ENCODE measurements around the gene ADSL. TPM values are rescaled to one million over a fixed set of nuclear protein-coding genes. Genes with fewer than 3 reads are reported as not detected.

Gene ADSL
- polyA plus RNA-seq, 1 of the 3 experiments (the other 2 are of a cell fraction), result 79.7 TPM

- DNase-seq, result no peak
- Histone ChIP-seq H2AFZ (ENCODE audit: low read depth) (no peak overlapping the region), H3K27ac (ENCODE audit: low read depth in 2 of 2, low read length in 1 of 2) (peak overlapping the region; percentile 34 to 88; a peak in 3 of 4 replicates)
These were observed 36.1 kb upstream of the ADSL start for GRCh38 chr22:40310081-40310767.

GRCh38 chr22:40310768-40311120 lies 35.6 kb upstream of the ADSL start:
- peak overlapping the region; percentile 80 for H3K4me2 ChIP-seq
- H3K4me3 ChIP-seq (ENCODE audit: low read depth in 2 of 2, low read length in 1 of 2), result peak overlapping the region in 1 of 2 experiments; percentile 33; a peak in 3 of 4 replicates
- H3K9ac ChIP-seq, result peak overlapping the region; percentile 53; the same call in 1 of the 2 replicates
- TF ChIP-seq YY1 (IDR thresholded peaks at IDR 0.05; ENCODE audit: low read depth), result no peak
- TF ChIP-seq, protein P1, sequence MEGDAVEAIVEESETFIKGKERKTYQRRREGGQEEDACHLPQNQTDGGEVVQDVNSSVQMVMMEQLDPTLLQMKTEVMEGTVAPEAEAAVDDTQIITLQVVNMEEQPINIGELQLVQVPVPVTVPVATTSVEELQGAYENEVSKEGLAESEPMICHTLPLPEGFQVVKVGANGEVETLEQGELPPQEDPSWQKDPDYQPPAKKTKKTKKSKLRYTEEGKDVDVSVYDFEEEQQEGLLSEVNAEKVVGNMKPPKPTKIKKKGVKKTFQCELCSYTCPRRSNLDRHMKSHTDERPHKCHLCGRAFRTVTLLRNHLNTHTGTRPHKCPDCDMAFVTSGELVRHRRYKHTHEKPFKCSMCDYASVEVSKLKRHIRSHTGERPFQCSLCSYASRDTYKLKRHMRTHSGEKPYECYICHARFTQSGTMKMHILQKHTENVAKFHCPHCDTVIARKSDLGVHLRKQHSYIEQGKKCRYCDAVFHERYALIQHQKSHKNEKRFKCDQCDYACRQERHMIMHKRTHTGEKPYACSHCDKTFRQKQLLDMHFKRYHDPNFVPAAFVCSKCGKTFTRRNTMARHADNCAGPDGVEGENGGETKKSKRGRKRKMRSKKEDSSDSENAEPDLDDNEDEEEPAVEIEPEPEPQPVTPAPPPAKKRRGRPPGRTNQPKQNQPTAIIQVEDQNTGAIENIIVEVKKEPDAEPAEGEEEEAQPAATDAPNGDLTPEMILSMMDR (IDR thresholded peaks at IDR 0.05), result no peak
- TF ChIP-seq USF1 (IDR thresholded peaks at IDR 0.05; ENCODE audit: borderline replicate concordance, low read depth), result no peak
- no peak for TF ChIP-seq MXI1 (IDR thresholded peaks at IDR 0.05; ENCODE audit: low read depth, low read length)
- TF ChIP-seq RFX5 (IDR thresholded peaks at IDR 0.05; ENCODE audit: low read length), result no peak
- TF ChIP-seq JUND (IDR thresholded peaks at IDR 0.05), result no peak
- no peak for TF ChIP-seq NRF1 (IDR thresholded peaks at IDR 0.05; ENCODE audit: low read depth, low read length)
- TF ChIP-seq, protein P2, sequence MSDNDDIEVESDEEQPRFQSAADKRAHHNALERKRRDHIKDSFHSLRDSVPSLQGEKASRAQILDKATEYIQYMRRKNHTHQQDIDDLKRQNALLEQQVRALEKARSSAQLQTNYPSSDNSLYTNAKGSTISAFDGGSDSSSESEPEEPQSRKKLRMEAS (IDR thresholded peaks at IDR 0.05; ENCODE audit: low read depth), result no peak
- no peak for TF ChIP-seq FOXM1 (IDR thresholded peaks at IDR 0.05; ENCODE audit: low read depth)
- no peak for TF ChIP-seq RAD21 (IDR thresholded peaks at IDR 0.05; ENCODE audit: low read length)
- TF ChIP-seq ELF1 (IDR thresholded peaks at IDR 0.05), result no peak

More at GRCh38 chr22:40310081-40310767, 36.1 kb upstream of the ADSL start:
- POLR2A ChIA-PET, result no interaction called here
- TF ChIP-seq NFIC (IDR thresholded peaks at IDR 0.05; ENCODE audit: borderline replicate concordance) (peak; percentile 49; the same call in 1 of the 2 replicates), JUND (IDR thresholded peaks at IDR 0.05) (peak; percentile 24; the same call in 1 of the 2 replicates), GABPA (IDR thresholded peaks at IDR 0.05; ENCODE audit: low read depth) (no peak), RAD21 (IDR thresholded peaks at IDR 0.05; ENCODE audit: low read length) (no peak), FOSL2 (IDR thresholded peaks at IDR 0.05; ENCODE audit: borderline replicate concordance, low read depth) (peak; percentile 45), TCF12 (IDR thresholded peaks at IDR 0.05) (peak; percentile 89), SIN3A (IDR thresholded peaks at IDR 0.05; ENCODE audit: borderline replicate concordance, low read depth, low read length) (0 out of 2 replicates have a peak, but pooled peaks have one; percentile 47), EP300 (IDR thresholded peaks at IDR 0.05; ENCODE audit: borderline replicate concordance in 1 of 2, low read depth in 1 of 2, low read length in 1 of 2) (peak in 1 of 2 experiments; percentile 49; a peak in 1 of 4 replicates), GATA2 (CRISPR knock-in tag; IDR thresholded peaks at IDR 0.05) (no peak), RCOR1 (IDR thresholded peaks at IDR 0.05; ENCODE audit: low read length) (no peak), POLR2AphosphoS5 (IDR thresholded peaks at IDR 0.05; ENCODE audit: low read depth, low read length) (peak; percentile 15; the same call in 1 of the 2 replicates), CHD2 (IDR thresholded peaks at IDR 0.05; ENCODE audit: low read length, partially characterized antibody) (no peak), TEAD4 (IDR thresholded peaks at IDR 0.05; ENCODE audit: borderline replicate concordance, insufficient read depth) (0 out of 2 replicates have a peak, but pooled peaks have one; percentile 54)
- TF ChIP-seq, protein P3, sequence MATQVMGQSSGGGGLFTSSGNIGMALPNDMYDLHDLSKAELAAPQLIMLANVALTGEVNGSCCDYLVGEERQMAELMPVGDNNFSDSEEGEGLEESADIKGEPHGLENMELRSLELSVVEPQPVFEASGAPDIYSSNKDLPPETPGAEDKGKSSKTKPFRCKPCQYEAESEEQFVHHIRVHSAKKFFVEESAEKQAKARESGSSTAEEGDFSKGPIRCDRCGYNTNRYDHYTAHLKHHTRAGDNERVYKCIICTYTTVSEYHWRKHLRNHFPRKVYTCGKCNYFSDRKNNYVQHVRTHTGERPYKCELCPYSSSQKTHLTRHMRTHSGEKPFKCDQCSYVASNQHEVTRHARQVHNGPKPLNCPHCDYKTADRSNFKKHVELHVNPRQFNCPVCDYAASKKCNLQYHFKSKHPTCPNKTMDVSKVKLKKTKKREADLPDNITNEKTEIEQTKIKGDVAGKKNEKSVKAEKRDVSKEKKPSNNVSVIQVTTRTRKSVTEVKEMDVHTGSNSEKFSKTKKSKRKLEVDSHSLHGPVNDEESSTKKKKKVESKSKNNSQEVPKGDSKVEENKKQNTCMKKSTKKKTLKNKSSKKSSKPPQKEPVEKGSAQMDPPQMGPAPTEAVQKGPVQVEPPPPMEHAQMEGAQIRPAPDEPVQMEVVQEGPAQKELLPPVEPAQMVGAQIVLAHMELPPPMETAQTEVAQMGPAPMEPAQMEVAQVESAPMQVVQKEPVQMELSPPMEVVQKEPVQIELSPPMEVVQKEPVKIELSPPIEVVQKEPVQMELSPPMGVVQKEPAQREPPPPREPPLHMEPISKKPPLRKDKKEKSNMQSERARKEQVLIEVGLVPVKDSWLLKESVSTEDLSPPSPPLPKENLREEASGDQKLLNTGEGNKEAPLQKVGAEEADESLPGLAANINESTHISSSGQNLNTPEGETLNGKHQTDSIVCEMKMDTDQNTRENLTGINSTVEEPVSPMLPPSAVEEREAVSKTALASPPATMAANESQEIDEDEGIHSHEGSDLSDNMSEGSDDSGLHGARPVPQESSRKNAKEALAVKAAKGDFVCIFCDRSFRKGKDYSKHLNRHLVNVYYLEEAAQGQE (IDR thresholded peaks at IDR 0.05; ENCODE audit: low read depth, low read length), result no peak
- TF ChIP-seq, protein P2 (IDR thresholded peaks at IDR 0.05; ENCODE audit: low read depth), result peak; percentile 47; the same call in 1 of the 2 replicates
- peak overlapping the region; percentile 80 for H3K4me2 ChIP-seq
- H3K9me2 ChIP-seq, result no peaks in the 10 kb centered on the region
- H3K36me3 ChIP-seq (replicated peaks in 1 of 2; ENCODE audit: control insufficient read depth in 1 of 2, insufficient read depth in 2 of 2, low read length in 1 of 2), result peaks cover 19 to 28% of the 10 kb centered on the region in 2 experiments
- 0 out of 2 replicates have a peak, but pooled peaks cover 4% of the 10 kb centered on the region for H4K20me1 ChIP-seq (ENCODE audit: insufficient read depth)
- H3K79me2 ChIP-seq (ENCODE audit: insufficient read depth), result no peaks in the 10 kb centered on the region
- H3K9me3 ChIP-seq, result no peaks in the 10 kb centered on the region
- CTCF ChIA-PET, result interaction anchor here (0.7 to 1.7 kb wide), 2 partner anchors 38 to 162 kb away, joined by 3 read pairs; no protein-coding TSS in a partner anchor
- H3K4me1 ChIP-seq (ENCODE audit: control insufficient read depth in 1 of 2, insufficient read depth in 2 of 2, low read depth in 1 of 2, low read length in 1 of 2), result peaks cover 0 to 6% of the 10 kb centered on the region in 2 experiments; a peak in 2 of 4 replicates
- H3K27me3 ChIP-seq (ENCODE audit: insufficient read depth), result no peaks in the 10 kb centered on the region
- 34% methylated on average over 9 of the region's 9 CpGs for WGBS (ENCODE audit: low lambda C conversion rate)
- peak overlapping the region; percentile 53; the same call in 1 of the 2 replicates for H3K9ac ChIP-seq
- peaks cover 21% of the 10 kb centered on the region for H3F3A ChIP-seq (replicated peaks; ENCODE audit: insufficient read depth)
- peak overlapping the region in 1 of 2 experiments; percentile 33; a peak in 3 of 4 replicates for H3K4me3 ChIP-seq (ENCODE audit: low read depth in 2 of 2, low read length in 1 of 2)

More at GRCh38 chr22:40310768-40311120, 35.6 kb upstream of the ADSL start:
- Histone ChIP-seq H3K9me2 (no peaks in the 10 kb centered on the region), H3K79me2 (ENCODE audit: insufficient read depth) (no peaks in the 10 kb centered on the region), H3F3A (replicated peaks; ENCODE audit: insufficient read depth) (peaks cover 21% of the 10 kb centered on the region), H2AFZ (ENCODE audit: low read depth) (no peak overlapping the region), H3K27ac (ENCODE audit: low read depth in 2 of 2, low read length in 1 of 2) (peak overlapping the region; percentile 34 to 88), H3K36me3 (replicated peaks in 1 of 2; ENCODE audit: control insufficient read depth in 1 of 2, insufficient read depth in 2 of 2, low read length in 1 of 2) (peaks cover 20 to 33% of the 10 kb centered on the region in 2 experiments), H3K9me3 (no peaks in the 10 kb centered on the region), H3K4me1 (ENCODE audit: control insufficient read depth in 1 of 2, insufficient read depth in 2 of 2, low read depth in 1 of 2, low read length in 1 of 2) (peaks cover 0 to 6% of the 10 kb centered on the region in 2 experiments; a peak in 2 of 4 replicates), H3K27me3 (ENCODE audit: insufficient read depth) (no peaks in the 10 kb centered on the region), H4K20me1 (ENCODE audit: insufficient read depth) (0 out of 2 replicates have a peak, but pooled peaks cover 4% of the 10 kb centered on the region)
- ChIA-PET POLR2A (no interaction called here), CTCF (interaction anchor here (0.7 to 1.7 kb wide), 2 partner anchors 37 to 162 kb away, joined by 3 read pairs; no protein-coding TSS in a partner anchor)
- DNase-seq, result no peak
- WGBS (ENCODE audit: low lambda C conversion rate), result 23% methylated on average over 5 of the region's 5 CpGs

Measured in SK-N-SH (cell line).